PC-9 (cell line): ENCODE measurements around the gene NDUFAF8.

Source experiments
- CTCF ChIP-seq: fragments of 200-600 bp; sonication (generic); conservative IDR thresholded peaks from 2 replicates; pipeline ENCODE4 v1.6.1; 2017; ENCODE audit warnings: mixed run types, antibody characterized with exemption, mild to moderate bottlenecking, moderate library complexity
- EZH2 ChIP-seq: fragments of 200-600 bp; sonication (generic); IDR thresholded peaks from 2 replicates; pipeline ENCODE4 v1.8.0; 2017; ENCODE audit warnings: antibody characterized with exemption, low read depth

GRCh38 chr17:81249223-81250040 lies 10.3 kb downstream of the NDUFAF8 start:
- TF ChIP-seq EZH2 (no peak), CTCF (no peak)
